Amniotic epithelial cell (primary cell): ENCODE measurements around the gene CGB7.
"Not testable (repeated sequence)": the region's sequence is repeated elsewhere in the genome, so short reads cannot be mapped to it uniquely, and the experiment has no call there.

ENCODE experiments used
- DNase-seq: peaks from one replicate; pipeline ENCODE4 v3.0.0-alpha.2; 2010; ENCODE audit warnings: low read depth

The CGB7 gene

GRCh38 chr19:49042177-49042576 lies 15.4 kb downstream of the CGB7 start:
- DNase-seq: no peak

GRCh38 chr19:49039736-49040135 lies 17.8 kb downstream of the CGB7 start:
- DNase-seq: not testable (repeated sequence)

GRCh38 chr19:49038557-49039276 lies 18.8 kb downstream of the CGB7 start:
- peak; percentile 65 for DNase-seq

- DNase-seq: not testable (repeated sequence)
These were observed 19.4 kb downstream of the CGB7 start for GRCh38 chr19:49038111-49038510.

- DNase-seq: not testable (repeated sequence)
These were observed 20.7 kb downstream of the CGB7 start, which contains the start of gene CGB1 for GRCh38 chr19:49036815-49037214. TSS of gene CGB1 (minus strand) at chr19:49036895. CDS start at chr19:49036711, 184 bp downstream.

- DNase-seq: not testable (repeated sequence)
These were observed 25.8 kb downstream of the CGB7 start, which contains the start of gene CGB2 for GRCh38 chr19:49031642-49032301. TSS of gene CGB2 (plus strand) at chr19:49031890. CDS start at chr19:49032096, 206 bp downstream.

- DNase-seq: not testable (repeated sequence)
These were observed 27.2 kb downstream of the CGB7 start for GRCh38 chr19:49030323-49030722.

GRCh38 chr19:49029749-49030148 lies 27.8 kb downstream of the CGB7 start:
- not testable (repeated sequence) for DNase-seq

- DNase-seq: not testable (repeated sequence)
These were observed 28.9 kb downstream of the CGB7 start for GRCh38 chr19:49028686-49029085.

GRCh38 chr19:49025599-49025998 lies 31.9 kb downstream of the CGB7 start:
- not testable (repeated sequence) for DNase-seq

- DNase-seq: not testable (repeated sequence)
These were observed 32.5 kb downstream of the CGB7 start for GRCh38 chr19:49025088-49025487.

GRCh38 chr19:49024233-49024632 lies 33.3 kb downstream of the CGB7 start, which contains the start of gene CGB3:
TSS of gene CGB3 (minus strand) at chr19:49024333. CDS start at chr19:49023971, 362 bp downstream.
- not testable (repeated sequence) for DNase-seq

GRCh38 chr19:49022116-49022515 lies 35.4 kb downstream of the CGB7 start:
- no peak for DNase-seq

GRCh38 chr19:49020931-49021895 lies 36.3 kb downstream of the CGB7 start:
- DNase-seq: peak; percentile 51

- DNase-seq: no peak
These were observed 37.2 kb downstream of the CGB7 start for GRCh38 chr19:49020342-49020741.

GRCh38 chr19:49019242-49019932 lies 38.2 kb downstream of the CGB7 start:
- peak; percentile 23 for DNase-seq

GRCh38 chr19:49018388-49019241 lies 38.9 kb downstream of the CGB7 start:
- DNase-seq: not testable (repeated sequence)

GRCh38 chr19:49017666-49018351 lies 39.7 kb downstream of the CGB7 start:
- DNase-seq: no peak

- DNase-seq: no peak
These were observed 40.4 kb downstream of the CGB7 start, which contains the start of gene LHB for GRCh38 chr19:49017041-49017665. TSS of gene LHB (minus strand) at chr19:49017091. CDS start at chr19:49017081, 10 bp downstream.
